Trophoblast cell (in vitro differentiated cells and primary cell): ENCODE measurements around the gene SMYD4. TPM values are rescaled to one million over a fixed set of nuclear protein-coding genes. Genes with fewer than 3 reads are reported as not detected.

Source experiments
- DNase-seq, 2 donors: peaks; one replicate each; pipeline ENCODE4 v3.0.0-alpha.2; 2016
- H2AFZ ChIP-seq: 2 replicates; pipeline ENCODE4 v1.6.1; 2013; ENCODE audit warnings: low read length, moderate library complexity, mild to moderate bottlenecking; ENCODE audit not compliant: insufficient read depth, poor library complexity
- H2AK5ac ChIP-seq: 2 replicates; pipeline ENCODE4 v1.6.1; 2013; ENCODE audit warnings: mild to moderate bottlenecking, low read length
- H2BK120ac ChIP-seq: 2 replicates; pipeline ENCODE4 v1.6.1; 2013; ENCODE audit warnings: low read length, mild to moderate bottlenecking, moderate library complexity; ENCODE audit not compliant: insufficient read depth, poor library complexity
- H2BK12ac ChIP-seq: 2 replicates; pipeline ENCODE4 v1.6.1; 2013; ENCODE audit warnings: mild to moderate bottlenecking, low read length, moderate library complexity
- H2BK5ac ChIP-seq: 2 replicates; pipeline ENCODE4 v1.6.1; 2013; ENCODE audit warnings: low read length, low read depth, moderate library complexity, mild to moderate bottlenecking; ENCODE audit not compliant: poor library complexity
- H3K14ac ChIP-seq: 2 replicates; pipeline ENCODE4 v1.6.1; 2013; ENCODE audit warnings: mild to moderate bottlenecking, low read length
- H3K18ac ChIP-seq: 2 replicates; pipeline ENCODE4 v1.6.1; 2013; ENCODE audit warnings: mild to moderate bottlenecking, low read length
- H3K23ac ChIP-seq: 2 replicates; pipeline ENCODE4 v1.6.1; 2013; ENCODE audit warnings: low read length
- H3K27ac ChIP-seq: 2 replicates; pipeline ENCODE4 v1.5.1; 2013; ENCODE audit warnings: low read depth, mild to moderate bottlenecking, inconsistent platforms, low read length, moderate library complexity
- H3K27me3 ChIP-seq: 2 replicates; pipeline ENCODE4 v1.6.1; 2013; ENCODE audit warnings: inconsistent platforms, mild to moderate bottlenecking, low read length, moderate library complexity; ENCODE audit not compliant: insufficient read depth
- H3K36me3 ChIP-seq, 2 experiments: 1 replicate in 1 of 2; 2 replicates in 1 of 2; pipeline ENCODE4 v1.6.1; 2013; ENCODE audit warnings: low read length in 2 of 2, mild to moderate bottlenecking in 2 of 2, moderate library complexity in 1 of 2; ENCODE audit not compliant: insufficient read depth in 2 of 2, control insufficient read depth in 1 of 2
- H3K4ac ChIP-seq: 2 replicates; pipeline ENCODE4 v1.6.1; 2013; ENCODE audit warnings: low read depth, mild to moderate bottlenecking, low read length, moderate library complexity
- H3K4me1 ChIP-seq, 2 experiments: 1 replicate in 1 of 2; 2 replicates in 1 of 2; pipeline ENCODE4 v1.6.1; 2013; ENCODE audit warnings: low read length in 2 of 2, mild to moderate bottlenecking in 2 of 2, moderate library complexity in 1 of 2; ENCODE audit not compliant: insufficient read depth in 2 of 2, control insufficient read depth in 1 of 2
- H3K4me2 ChIP-seq: 2 replicates; pipeline ENCODE4 v1.6.1; 2013; ENCODE audit warnings: inconsistent platforms, mild to moderate bottlenecking, low read length, moderate library complexity
- H3K4me3 ChIP-seq: 2 replicates; pipeline ENCODE4 v1.5.1; 2013; ENCODE audit warnings: mild to moderate bottlenecking, low read depth, low read length, inconsistent platforms
- H3K79me1 ChIP-seq: one replicate; pipeline ENCODE4 v1.6.1; 2013; ENCODE audit warnings: low read length
- H3K79me2 ChIP-seq: 2 replicates; pipeline ENCODE4 v1.6.1; 2013; ENCODE audit warnings: low read length, mild to moderate bottlenecking; ENCODE audit not compliant: control insufficient read depth, insufficient read depth, poor library complexity
- H3K9ac ChIP-seq: 2 replicates; pipeline ENCODE4 v1.6.1; 2013; ENCODE audit warnings: mild to moderate bottlenecking, low read length
- H3K9me3 ChIP-seq: 2 replicates; pipeline ENCODE4 v1.6.1; 2013; ENCODE audit warnings: low read depth, mild to moderate bottlenecking, control low read depth, inconsistent platforms, low read length; ENCODE audit not compliant: insufficient read depth
- H4K12ac ChIP-seq: 2 replicates; pipeline ENCODE4 v1.6.1; 2013; ENCODE audit warnings: low read depth, mild to moderate bottlenecking, low read length, moderate library complexity
- H4K8ac ChIP-seq: 2 replicates; pipeline ENCODE4 v1.6.1; 2013; ENCODE audit warnings: low read depth, mild to moderate bottlenecking, low read length, moderate library complexity
- H4K91ac ChIP-seq: one replicate; pipeline ENCODE4 v1.6.1; 2013; ENCODE audit warnings: low read depth, mild to moderate bottlenecking, low read length, moderate library complexity
- WGBS: extraction: QIAGEN DNeasy Blood & Tissue Kit; methylation state at CpG from one replicate; pipeline ENCODE4 v1.1.7; 2013; ENCODE audit warnings: missing lambda C conversion rate; ENCODE audit not compliant: insufficient read length, insufficient coverage; ENCODE audit errors: extremely low coverage; 5-methylcytosine and 5-hydroxymethylcytosine counted together
- polyA plus RNA-seq: library from polyadenylated mRNA; stranded (reverse); fragments of 200-250 nt; gene quantifications from 2 replicates; pipeline ENCODE4 v1.2.3, GENCODE V29; 2013

SMYD4 gene
- 6.8 and 7.2 TPM in 2 replicates for polyA plus RNA-seq

GRCh38 chr17:1829592-1830257 lies at the start of gene SMYD4, which contains the start of gene RPA1:
Gene SMYD4, minus strand, starts transcription at chr17:1829902. Its CDS starts 1,908 bp downstream, at chr17:1827994.
Gene RPA1, plus strand, starts transcription at chr17:1830005. Its CDS starts 89 bp downstream, at chr17:1830094.
- H3K14ac ChIP-seq, result peak within 1 kb of the TSS; percentile 72
- no peaks in the 10 kb centered on the region for H3K9me3 ChIP-seq
- H3K79me1 ChIP-seq, result peaks cover 4% of the 10 kb centered on the region
- no peak within 1 kb of the TSS for H2BK12ac ChIP-seq
- no CpG with 5 or more reads among the region's 83 CpGs for WGBS
- H3K9ac ChIP-seq, result peak within 1 kb of the TSS; percentile 99
- H2BK5ac ChIP-seq, result peak within 1 kb of the TSS; percentile 23
- peaks cover 4 to 6% of the 10 kb centered on the region in 2 experiments for H3K4me1 ChIP-seq
- peak; percentile 87 to 92 for DNase-seq
- peak within 1 kb of the TSS; percentile 33 for H2AK5ac ChIP-seq
- H4K8ac ChIP-seq, result peak within 1 kb of the TSS; percentile 92
- peaks cover 4 to 12% of the 10 kb centered on the region in 2 experiments for H3K36me3 ChIP-seq
- H4K91ac ChIP-seq, result peak within 1 kb of the TSS; percentile 64
- peak within 1 kb of the TSS; percentile 39 for H2BK120ac ChIP-seq
- peak within 1 kb of the TSS; percentile 89 for H3K4me3 ChIP-seq
- no peaks in the 10 kb centered on the region for H3K27me3 ChIP-seq
- peak within 1 kb of the TSS; percentile 84 for H3K4ac ChIP-seq
- H3K79me2 ChIP-seq, result peaks cover 8% of the 10 kb centered on the region
- H3K23ac ChIP-seq, result no peak within 1 kb of the TSS
- H3K27ac ChIP-seq, result peak within 1 kb of the TSS; percentile 24
- peak within 1 kb of the TSS; percentile 67 for H3K18ac ChIP-seq
- H3K4me2 ChIP-seq, result peak within 1 kb of the TSS; percentile 89
- peak within 1 kb of the TSS; percentile 89 for H4K12ac ChIP-seq
- H2AFZ ChIP-seq, result peak within 1 kb of the TSS; percentile 68

- no peak overlapping the region for H3K9ac ChIP-seq
- no peak overlapping the region for H3K23ac ChIP-seq
- no peak overlapping the region for H3K4me2 ChIP-seq
- no peak overlapping the region for H4K12ac ChIP-seq
- no CpG with 5 or more reads among the region's 17 CpGs for WGBS
- H3K14ac ChIP-seq, result no peak overlapping the region
- no peak overlapping the region for H2AFZ ChIP-seq
- no peak for DNase-seq
- no peaks in the 10 kb centered on the region for H3K4me1 ChIP-seq
- peaks cover 45 to 60% of the 10 kb centered on the region in 2 experiments for H3K36me3 ChIP-seq
- H3K27me3 ChIP-seq, result no peaks in the 10 kb centered on the region
- no peak overlapping the region for H2BK5ac ChIP-seq
- no peaks in the 10 kb centered on the region for H3K9me3 ChIP-seq
- no peak overlapping the region for H2BK12ac ChIP-seq
- no peak overlapping the region for H3K27ac ChIP-seq
- no peak overlapping the region for H4K8ac ChIP-seq
- no peaks in the 10 kb centered on the region for H3K79me1 ChIP-seq
- no peak overlapping the region for H3K4me3 ChIP-seq
- no peak overlapping the region for H3K4ac ChIP-seq
- no peak overlapping the region for H2AK5ac ChIP-seq
- H4K91ac ChIP-seq, result no peak overlapping the region
- H3K79me2 ChIP-seq, result no peaks in the 10 kb centered on the region
- H2BK120ac ChIP-seq, result no peak overlapping the region
- no peak overlapping the region for H3K18ac ChIP-seq
Measured at GRCh38 chr17:1878419-1879121, 48.9 kb upstream of the SMYD4 start.

- H4K8ac ChIP-seq, result no peak overlapping the region
- no peak overlapping the region for H4K12ac ChIP-seq
- peaks cover 39 to 54% of the 10 kb centered on the region in 2 experiments for H3K36me3 ChIP-seq
- H3K79me1 ChIP-seq, result no peaks in the 10 kb centered on the region
- no CpG with 5 or more reads among the region's 4 CpGs for WGBS
- H3K27ac ChIP-seq, result no peak overlapping the region
- no peak overlapping the region for H4K91ac ChIP-seq
- H3K79me2 ChIP-seq, result no peaks in the 10 kb centered on the region
- no peaks in the 10 kb centered on the region for H3K9me3 ChIP-seq
- no peaks in the 10 kb centered on the region for H3K4me1 ChIP-seq
- no peaks in the 10 kb centered on the region for H3K27me3 ChIP-seq
- H3K9ac ChIP-seq, result no peak overlapping the region
- H3K4me2 ChIP-seq, result no peak overlapping the region
- H3K4me3 ChIP-seq, result no peak overlapping the region
- no peak for DNase-seq
- H3K23ac ChIP-seq, result no peak overlapping the region
- H2BK12ac ChIP-seq, result no peak overlapping the region
- no peak overlapping the region for H2BK5ac ChIP-seq
- H3K18ac ChIP-seq, result no peak overlapping the region
- no peak overlapping the region for H3K14ac ChIP-seq
- H2AK5ac ChIP-seq, result no peak overlapping the region
- no peak overlapping the region for H2AFZ ChIP-seq
- no peak overlapping the region for H3K4ac ChIP-seq
- no peak overlapping the region for H2BK120ac ChIP-seq
Measured at GRCh38 chr17:1875597-1875996, 45.9 kb upstream of the SMYD4 start.

- Histone ChIP-seq H4K91ac (no peak overlapping the region), H3K18ac (no peak overlapping the region), H3K14ac (no peak overlapping the region), H3K79me1 (no peaks in the 10 kb centered on the region), H3K4me1 (no peaks in the 10 kb centered on the region), H4K12ac (no peak overlapping the region), H3K4me2 (no peak overlapping the region), H3K4ac (no peak overlapping the region), H3K27ac (no peak overlapping the region), H3K4me3 (no peak overlapping the region), H4K8ac (no peak overlapping the region), H3K36me3 (peaks cover 20 to 36% of the 10 kb centered on the region in 2 experiments), H3K9me3 (no peaks in the 10 kb centered on the region), H2AFZ (no peak overlapping the region), H2BK12ac (no peak overlapping the region), H3K23ac (no peak overlapping the region), H3K9ac (no peak overlapping the region), H2BK5ac (no peak overlapping the region), H3K79me2 (no peaks in the 10 kb centered on the region), H2BK120ac (no peak overlapping the region), H3K27me3 (no peaks in the 10 kb centered on the region), H2AK5ac (no peak overlapping the region)
- WGBS, result no CpG with 5 or more reads among the region's 9 CpGs
- no peak for DNase-seq
Measured at GRCh38 chr17:1873418-1873817, 43.7 kb upstream of the SMYD4 start.
